ACHN (cell line): ENCODE data around the gene LTC4S.
A peak's percentile ranks its signal among the peaks of the same experiment; 100 is the strongest.
"Not testable (repeated sequence)": the region's sequence is repeated elsewhere in the genome, so short reads cannot be mapped to it uniquely, and the experiment has no call there.

Source experiments
- DNase-seq: peaks from one replicate; pipeline ENCODE4 v3.0.0-alpha.2; 2015
- in situ Hi-C: cut with HindIII; loops from 2 replicates; pipeline ENCODE4 v1.10.0; 2017; ENCODE audit warnings: low sequenced_read_pairs, low pct_ligation_motif_present, low pct_unique_long_range_greater_than_20kb

The LTC4S gene

GRCh38 chr5:179793468-179794139 lies at the start of gene LTC4S:
LTC4S (plus strand) TSS chr5:179793986; CDS start chr5:179794081, 95 bp downstream.
- DNase-seq = no peak
- in situ Hi-C loops = no loop called here

DNA sequence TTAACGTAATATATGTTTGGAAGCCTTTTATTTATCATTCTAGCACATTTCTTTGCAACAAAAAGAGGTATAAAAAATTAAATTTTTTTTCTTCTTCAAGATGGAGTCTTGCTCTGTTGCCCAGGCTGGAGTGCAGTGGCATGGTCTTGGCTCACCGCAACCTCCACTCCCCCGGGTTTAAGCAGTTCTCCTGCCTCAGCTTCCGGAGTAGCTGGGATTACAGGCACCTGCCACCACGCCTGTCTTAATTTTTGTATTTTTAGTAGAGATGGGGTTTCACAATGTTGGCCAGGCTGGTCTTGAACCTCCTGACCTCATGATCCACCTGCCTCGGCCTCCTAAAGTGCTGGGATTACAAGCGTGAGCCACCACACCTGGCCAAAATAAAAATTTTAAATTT lies 49.7 kb upstream of the LTC4S start:
- in situ Hi-C loops, DNase-seq: not testable (repeated sequence)

- in situ Hi-C loops = no loop called here
- DNase-seq = no peak
Measured at GRCh38 chr5:179746872-179747271, 46.9 kb upstream of the LTC4S start.

- in situ Hi-C loops = no loop called here
- no peak for DNase-seq
Measured at GRCh38 chr5:179747811-179748210, 46.0 kb upstream of the LTC4S start.

DNA sequence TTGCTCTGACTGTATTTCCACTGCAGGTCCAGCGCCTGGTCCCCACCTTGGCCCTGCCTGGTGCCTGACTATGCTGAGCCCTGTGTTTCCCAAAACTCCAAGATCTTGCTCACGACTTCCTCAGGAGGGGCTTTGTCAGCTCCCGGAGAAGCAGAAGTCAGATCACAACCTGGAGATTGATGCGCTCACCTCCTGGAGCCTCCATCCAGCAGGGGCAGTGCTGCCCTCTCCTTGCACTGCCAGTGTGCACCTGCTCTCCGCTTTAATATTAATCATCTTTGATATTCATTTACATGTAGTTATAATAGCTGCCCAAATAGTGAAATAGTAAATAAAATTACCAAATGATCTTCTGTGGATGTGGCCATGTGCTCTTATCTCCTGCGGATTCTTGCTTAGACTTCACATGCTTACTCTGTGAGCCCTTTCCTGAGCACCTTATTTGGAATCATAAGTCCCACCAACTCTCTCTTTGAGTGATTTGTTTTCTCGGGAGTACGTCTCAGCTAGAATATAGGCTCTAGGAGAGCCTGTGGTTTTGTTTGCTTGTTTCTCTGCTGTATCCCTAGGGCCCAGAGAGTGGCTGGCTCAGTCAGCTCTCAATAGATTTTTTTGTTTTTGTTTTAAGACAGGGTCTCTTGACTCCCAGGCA lies 43.8 kb upstream of the LTC4S start:
- in situ Hi-C loops = no loop called here
- no peak for DNase-seq

- no peak for DNase-seq
- in situ Hi-C loops = no loop called here
Measured at GRCh38 chr5:179753971-179754370, 39.8 kb upstream of the LTC4S start.

DNA sequence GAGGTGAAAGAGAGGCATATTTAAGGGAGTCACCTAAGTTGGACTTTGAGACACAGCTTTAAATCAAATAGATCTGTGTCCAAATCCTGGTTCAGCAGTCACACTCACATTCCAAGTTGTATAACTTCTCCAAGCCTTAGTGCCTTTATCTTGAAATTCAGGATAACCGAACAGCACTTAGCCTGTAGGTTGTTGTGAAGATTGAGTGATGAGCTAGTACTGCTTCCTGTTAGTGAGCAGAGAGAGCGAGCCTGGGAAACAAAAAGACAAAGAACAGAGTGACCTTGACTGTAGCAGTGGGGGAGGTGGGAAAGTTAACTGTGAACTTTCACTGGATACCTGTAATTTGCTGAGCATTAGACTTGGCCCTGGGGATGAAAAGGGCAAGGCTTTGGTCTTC lies 38.8 kb upstream of the LTC4S start:
- no peak for DNase-seq
- in situ Hi-C loops = no loop called here

DNA sequence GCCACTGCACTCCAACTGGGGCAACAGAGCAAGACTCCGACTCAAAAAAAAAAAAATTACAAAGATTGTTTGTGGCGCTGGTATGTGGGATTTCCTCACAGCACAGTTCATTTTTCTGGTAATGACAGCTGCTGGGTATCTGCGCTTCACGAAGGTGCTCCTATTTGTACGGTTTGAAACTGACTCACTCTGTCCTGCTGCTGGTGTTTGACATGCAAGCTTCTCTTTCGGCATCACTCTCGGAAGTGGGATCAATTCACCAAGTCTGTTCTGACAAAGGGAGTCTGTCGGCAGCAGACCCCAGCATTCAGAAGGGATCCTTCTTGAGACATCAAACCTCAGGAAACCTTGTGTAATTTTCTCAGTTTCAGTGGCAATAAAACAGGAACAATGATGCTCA lies 34.8 kb upstream of the LTC4S start:
- DNase-seq = no peak
- in situ Hi-C loops = no loop called here

DNA sequence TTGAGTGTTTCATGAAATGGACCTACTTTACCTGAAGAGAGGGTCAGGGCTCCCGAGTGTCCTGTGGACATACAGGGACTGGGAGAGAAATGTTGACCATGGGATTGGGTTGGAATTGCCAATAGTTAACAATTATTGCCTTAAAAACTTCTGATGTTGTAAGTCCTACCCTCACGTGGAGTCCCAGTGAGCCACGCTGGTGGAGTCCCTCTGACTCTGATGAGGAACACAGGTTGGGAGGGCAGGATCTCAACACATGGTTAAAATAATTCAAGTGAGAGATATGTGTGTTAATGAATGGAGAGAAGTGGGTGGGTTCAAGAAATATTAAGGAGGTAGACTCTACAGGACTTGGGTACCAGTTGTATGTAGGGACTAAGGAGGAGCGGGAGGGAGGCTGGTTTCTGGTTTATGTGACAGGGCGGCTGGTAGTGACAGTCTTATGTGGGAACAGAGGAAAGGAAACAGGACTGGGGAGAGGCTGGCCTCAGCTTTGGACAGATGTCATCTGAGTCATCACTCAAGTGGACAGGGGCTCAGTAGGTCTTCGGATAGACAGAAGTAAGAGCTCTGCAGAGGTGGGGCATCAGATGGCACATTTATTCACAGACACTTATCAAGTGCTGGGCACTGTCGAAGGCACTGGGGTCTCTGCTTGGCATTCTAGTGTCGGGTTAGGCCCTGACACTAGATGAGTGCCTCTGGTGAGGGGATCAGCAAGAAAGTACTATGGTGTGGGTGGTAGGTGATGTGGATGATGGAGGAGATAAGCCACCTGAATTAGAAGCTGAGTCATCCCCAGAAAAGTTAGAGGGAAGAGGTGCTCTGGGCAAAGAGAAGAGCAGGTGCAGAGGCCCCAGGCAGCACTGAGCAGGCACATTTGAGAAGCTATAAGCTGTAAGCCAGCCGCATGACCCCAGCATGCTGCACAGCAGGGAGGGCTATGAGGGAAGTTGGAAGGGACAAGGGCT lies 33.9 kb upstream of the LTC4S start:
- DNase-seq = no peak
- in situ Hi-C loops = no loop called here

DNA sequence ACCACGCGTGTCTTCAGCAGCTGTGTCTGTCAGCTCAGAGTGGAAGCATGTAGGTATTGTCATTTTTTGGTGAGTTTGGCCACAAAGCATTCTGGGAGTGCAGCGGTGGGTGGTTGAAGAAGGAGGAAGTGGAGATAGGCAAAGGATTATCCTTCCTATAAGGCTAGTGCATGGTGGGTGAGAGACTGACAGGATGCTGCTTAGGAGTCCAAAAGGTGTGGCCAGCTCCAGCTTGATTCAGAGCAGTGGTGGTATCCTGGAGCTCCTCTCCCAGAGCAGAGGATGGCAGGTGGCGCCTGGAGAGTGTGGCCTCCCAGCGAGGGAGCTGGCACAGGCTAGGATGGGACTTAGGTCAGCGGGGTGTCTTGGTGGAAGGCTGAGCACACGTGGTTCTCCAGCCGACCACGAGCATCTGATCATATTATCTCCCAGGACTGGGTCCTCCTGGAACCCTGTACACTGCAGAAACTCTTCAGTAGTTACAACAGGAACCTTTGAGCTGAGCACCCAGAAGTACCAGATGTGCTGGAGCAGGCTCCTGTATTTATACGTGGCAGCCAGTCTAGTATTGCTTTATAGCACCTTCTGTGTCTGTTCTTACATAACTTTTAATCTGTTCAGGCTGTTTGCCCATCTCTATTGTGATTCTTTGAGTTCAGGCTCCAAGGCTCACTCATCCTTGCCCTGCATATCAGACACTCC lies 31.6 kb upstream of the LTC4S start:
- DNase-seq = no peak
- in situ Hi-C loops = no loop called here

DNA sequence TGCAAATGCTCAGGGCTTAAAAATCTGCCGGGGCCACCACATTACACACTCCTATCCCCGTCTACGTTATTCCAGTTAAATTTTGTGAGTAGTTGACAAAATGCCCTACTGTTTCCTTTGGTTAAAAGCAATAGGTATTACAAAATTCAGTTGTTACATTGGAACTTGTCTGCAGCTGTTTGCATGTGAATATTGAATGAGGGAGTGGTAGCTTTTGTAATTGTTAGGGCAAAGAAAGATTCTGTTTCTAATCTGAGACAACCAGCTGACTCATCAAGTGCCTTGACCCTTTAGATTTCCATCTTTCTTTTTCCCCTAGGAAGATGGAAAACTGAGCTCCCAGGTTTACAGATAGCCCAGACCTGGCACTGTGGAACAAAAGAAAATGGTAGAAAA lies 31.0 kb upstream of the LTC4S start:
- DNase-seq = no peak
- in situ Hi-C loops = no loop called here

- in situ Hi-C loops = no loop called here
- DNase-seq = peak; percentile 71
Measured at GRCh38 chr5:179763215-179763945, 30.4 kb upstream of the LTC4S start.

DNA sequence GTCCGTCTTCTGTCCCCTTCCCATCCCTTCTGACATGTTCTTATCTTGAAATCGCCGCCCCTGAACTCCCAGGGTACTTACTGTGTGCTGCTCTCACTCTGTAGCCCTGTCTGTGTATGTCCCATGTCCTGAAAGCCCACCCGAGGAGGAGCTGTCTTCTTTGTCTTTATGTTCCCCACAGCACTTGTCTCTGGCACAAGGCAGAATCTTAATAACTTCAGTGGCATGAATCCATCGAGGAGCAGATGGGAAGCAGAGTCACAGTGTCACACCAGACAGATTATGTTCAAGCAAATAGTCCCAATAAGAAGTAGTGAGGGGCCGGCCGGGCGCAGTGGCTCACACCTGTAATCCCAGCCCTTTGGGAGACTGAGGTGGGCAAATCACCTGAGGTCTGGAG lies 29.7 kb upstream of the LTC4S start:
- DNase-seq = no peak
- in situ Hi-C loops = no loop called here

- in situ Hi-C loops = no loop called here
- DNase-seq = peak; percentile 69
Measured at GRCh38 chr5:179765400-179765799, 28.4 kb upstream of the LTC4S start.

GRCh38 chr5:179766021-179766725 lies 27.6 kb upstream of the LTC4S start:
- in situ Hi-C loops = no loop called here
- peak; percentile 53 for DNase-seq

- in situ Hi-C loops = no loop called here
- no peak for DNase-seq
Measured at GRCh38 chr5:179766726-179767455, 26.9 kb upstream of the LTC4S start.

- in situ Hi-C loops = no loop called here
- DNase-seq = no peak
Measured at GRCh38 chr5:179767496-179768100, 26.2 kb upstream of the LTC4S start.
